Smooth muscle cell (in vitro differentiated cells): ENCODE measurements around the gene AGXT2. TPM values are rescaled to one million over a fixed set of nuclear protein-coding genes. Genes with fewer than 3 reads are reported as not detected.
"Not testable (repeated sequence)": the region's sequence is repeated elsewhere in the genome, so short reads cannot be mapped to it uniquely, and the experiment has no call there.

Source experiments
- DNase-seq: peaks from one replicate; lab custom pipeline; 2025; ENCODE audit not compliant: unreplicated experiment; lab: John Stamatoyannopoulos, UW
- H2AFZ ChIP-seq: fragments of 200-600 bp; sonication (generic); 2 replicates; pipeline ENCODE4 v1.6.0; 2016; ENCODE audit warnings: antibody characterized with exemption, low read depth, mild to moderate bottlenecking
- H3F3A ChIP-seq: fragments of 200-600 bp; sonication (generic); 2 replicates; pipeline ENCODE4 v1.6.0; 2017; ENCODE audit warnings: antibody characterized with exemption, low read depth
- H3K27ac ChIP-seq: fragments of 200-600 bp; sonication (generic); 2 replicates; pipeline ENCODE4 v1.5.1; 2016; ENCODE audit warnings: low read depth, mild to moderate bottlenecking
- H3K27me3 ChIP-seq: fragments of 200-600 bp; sonication (generic); 2 replicates; pipeline ENCODE4 v1.6.1; 2016; ENCODE audit warnings: low read depth, mild to moderate bottlenecking
- H3K36me3 ChIP-seq: fragments of 200-600 bp; sonication (generic); 2 replicates; pipeline ENCODE4 v1.5.1; 2016; ENCODE audit warnings: low read depth
- H3K4me1 ChIP-seq: fragments of 200-600 bp; sonication (generic); 2 replicates; pipeline ENCODE4 v1.5.1; 2016; ENCODE audit warnings: low read depth
- H3K4me2 ChIP-seq: fragments of 200-600 bp; sonication (generic); 2 replicates; pipeline ENCODE4 v1.6.0; 2016; ENCODE audit warnings: mild to moderate bottlenecking
- H3K4me3 ChIP-seq: fragments of 200-600 bp; sonication (generic); 2 replicates; pipeline ENCODE4 v1.5.1; 2016; ENCODE audit warnings: mild to moderate bottlenecking
- H3K79me2 ChIP-seq: fragments of 200-600 bp; sonication (generic); 2 replicates; pipeline ENCODE4 v1.6.0; 2016; ENCODE audit warnings: low read depth, mild to moderate bottlenecking
- H3K9ac ChIP-seq: fragments of 200-600 bp; sonication (generic); 2 replicates; pipeline ENCODE4 v1.6.0; 2016; ENCODE audit warnings: low read depth
- H3K9me3 ChIP-seq: fragments of 200-600 bp; sonication (generic); replicated peaks from 2 replicates; pipeline ENCODE4 v1.5.1; 2016; ENCODE audit warnings: low read depth
- H4K20me1 ChIP-seq: fragments of 200-600 bp; sonication (generic); 2 replicates; pipeline ENCODE4 v1.6.0; 2016; ENCODE audit warnings: low read depth
- CTCF ChIP-seq: fragments of 200-600 bp; sonication (generic); IDR thresholded peaks from 2 replicates; pipeline ENCODE4 v1.5.1; 2017; ENCODE audit warnings: borderline replicate concordance, mild to moderate bottlenecking, antibody characterized with exemption; ENCODE audit not compliant: insufficient read depth, poor library complexity, severe bottlenecking
- WGBS: methylation state at CpG from one replicate; pipeline ENCODE4 v1.1.7; 2016; ENCODE audit warnings: low lambda C conversion rate; 5-methylcytosine and 5-hydroxymethylcytosine counted together
- polyA plus RNA-seq: library from polyadenylated mRNA; unstranded; fragments of >200 nt; fragmentation: Nextera tagmentation; extraction: Ambion mirVana; gene quantifications from 2 replicates; pipeline ENCODE4 v1.2.1, GENCODE V29; 2016
- total RNA-seq: library from RNA; depleted of rRNA; stranded (reverse); fragments of >200 nt; gene quantifications from 2 replicates; pipeline ENCODE4 v1.2.3, GENCODE V29; 2014

AGXT2 gene
- total and polyA plus RNA-seq, 2 experiments from 2014 or later = not detected

GRCh38 chr5:34977934-34978613 is 69.7 kb downstream of the AGXT2 start:
- Histone ChIP-seq H3K27ac (no peak overlapping the region), H3K27me3 (no peaks in the 10 kb centered on the region), H3K36me3 (no peaks in the 10 kb centered on the region), H4K20me1 (no peaks in the 10 kb centered on the region), H3K4me1 (no peaks in the 10 kb centered on the region), H3K9ac (no peak overlapping the region), H3K79me2 (no peaks in the 10 kb centered on the region), H3K9me3 (no peaks in the 10 kb centered on the region), H3K4me2 (no peak overlapping the region), H3F3A (no peaks in the 10 kb centered on the region), H3K4me3 (no peak overlapping the region), H2AFZ (no peak overlapping the region)
- no peak for TF ChIP-seq CTCF
- no peak for DNase-seq
- 50% methylated on average over 2 of the region's 2 CpGs for WGBS

- Histone ChIP-seq H3F3A (no peaks in the 10 kb centered on the region), H2AFZ (no peak overlapping the region), H3K27ac (no peak overlapping the region), H3K4me1 (no peaks in the 10 kb centered on the region), H3K27me3 (no peaks in the 10 kb centered on the region), H3K36me3 (no peaks in the 10 kb centered on the region), H3K79me2 (no peaks in the 10 kb centered on the region), H3K4me3 (no peak overlapping the region), H3K9ac (no peak overlapping the region), H3K9me3 (no peaks in the 10 kb centered on the region), H3K4me2 (no peak overlapping the region), H4K20me1 (no peaks in the 10 kb centered on the region)
- no peak for DNase-seq
- no peak for TF ChIP-seq CTCF
- WGBS = 82% methylated on average over 5 of the region's 5 CpGs
Measured at GRCh38 chr5:34976347-34976746, 71.4 kb downstream of the AGXT2 start.

GRCh38 chr5:34971655-34972054 is 76.1 kb downstream of the AGXT2 start:
- not testable (repeated sequence) for H3K4me1 ChIP-seq, H3K79me2 ChIP-seq, H3K27me3 ChIP-seq, H2AFZ ChIP-seq, H3K9me3 ChIP-seq, DNase-seq, H3K4me2 ChIP-seq, H3K4me3 ChIP-seq, H3F3A ChIP-seq, H4K20me1 ChIP-seq, H3K9ac ChIP-seq, H3K27ac ChIP-seq, H3K36me3 ChIP-seq
- 100% methylated on average over 3 of the region's 4 CpGs for WGBS

GRCh38 chr5:34970552-34970951 is 77.2 kb downstream of the AGXT2 start:
- Histone ChIP-seq H3K9me3 (no peaks in the 10 kb centered on the region), H3K4me3 (no peak overlapping the region), H3K79me2 (no peaks in the 10 kb centered on the region), H2AFZ (no peak overlapping the region), H3K4me1 (no peaks in the 10 kb centered on the region), H3F3A (no peaks in the 10 kb centered on the region), H3K27me3 (no peaks in the 10 kb centered on the region), H4K20me1 (no peaks in the 10 kb centered on the region), H3K36me3 (no peaks in the 10 kb centered on the region), H3K9ac (no peak overlapping the region), H3K4me2 (no peak overlapping the region), H3K27ac (no peak overlapping the region)
- DNase-seq = no peak
- no peak for TF ChIP-seq CTCF
- WGBS = 85% methylated on average over 1 of the region's 1 CpG
